ENCODE results near the gene GRIN1.

Gene GRIN1

GRCh38 chr9:137182836-137183235 lies 43.9 kb downstream of the GRIN1 start:
- no peaks in the 10 kb centered on the region for H3K27me3 ChIP-seq (ENCODE audit: control insufficient read depth in 2 of 2, insufficient read depth in 2 of 2, low read length in 2 of 2)
- H3K36me3 ChIP-seq (ENCODE audit: control insufficient read depth in 2 of 2, insufficient read depth in 2 of 2, low read length in 2 of 2) = peaks cover 57 to 65% of the 10 kb centered on the region in 2 donors
- no peak overlapping the region for H3K4me3 ChIP-seq (ENCODE audit: low read length in 2 of 2)
- H3K9ac ChIP-seq (ENCODE audit: low read depth in 1 of 2, low read length in 2 of 2) = no peak overlapping the region
- no peaks in the 10 kb centered on the region for H3K9me3 ChIP-seq (ENCODE audit: control insufficient read depth in 2 of 2, low read length in 2 of 2)
- H3K4me1 ChIP-seq (ENCODE audit: control insufficient read depth in 2 of 2, insufficient read depth in 2 of 2, low read length in 2 of 2) = peaks cover 16 to 18% of the 10 kb centered on the region in 2 donors
- no peak overlapping the region for H3K27ac ChIP-seq (ENCODE audit: low read depth in 2 of 2, low read length in 2 of 2)

DNA sequence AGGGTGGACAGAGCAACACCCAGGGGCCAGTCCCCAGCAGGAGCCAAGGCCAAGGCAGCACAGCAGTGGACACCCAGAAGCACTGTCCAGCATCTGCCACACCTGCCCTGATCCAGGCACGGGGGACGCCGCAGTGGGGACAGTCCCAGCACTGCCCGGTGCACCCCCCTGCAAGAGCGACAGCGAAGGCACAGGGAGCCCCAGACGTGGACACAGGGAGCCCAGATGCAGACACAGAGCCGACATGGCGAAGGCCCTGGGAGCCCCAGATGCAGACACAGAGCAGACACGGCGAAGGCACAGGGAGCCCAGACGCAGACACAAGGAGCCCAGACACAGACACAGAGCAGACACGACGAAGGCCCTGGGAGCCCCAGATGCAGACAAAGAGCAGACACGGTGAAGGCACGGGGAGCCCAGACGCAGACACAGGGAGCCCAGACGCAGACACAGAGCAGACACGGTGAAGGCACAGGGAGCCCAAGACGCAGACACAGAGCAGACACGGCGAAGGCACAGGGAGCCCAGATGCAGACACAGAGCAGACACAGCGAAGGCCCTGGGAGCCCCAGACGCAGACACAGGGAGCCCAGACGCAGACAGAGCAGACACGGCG lies 45.1 kb downstream of the GRIN1 start:
- H3K4me1 ChIP-seq (ENCODE audit: control insufficient read depth in 2 of 2, insufficient read depth in 2 of 2, low read length in 2 of 2) = peaks cover 20 to 21% of the 10 kb centered on the region in 2 donors
- H3K9ac ChIP-seq (ENCODE audit: low read depth in 1 of 2, low read length in 2 of 2) = no peak overlapping the region
- no peaks in the 10 kb centered on the region for H3K27me3 ChIP-seq (ENCODE audit: control insufficient read depth in 2 of 2, insufficient read depth in 2 of 2, low read length in 2 of 2)
- H3K36me3 ChIP-seq (ENCODE audit: control insufficient read depth in 2 of 2, insufficient read depth in 2 of 2, low read length in 2 of 2) = peaks cover 51 to 57% of the 10 kb centered on the region in 2 donors
- H3K27ac ChIP-seq (ENCODE audit: low read depth in 2 of 2, low read length in 2 of 2) = no peak overlapping the region
- H3K4me3 ChIP-seq (ENCODE audit: low read length in 2 of 2) = no peak overlapping the region
- H3K9me3 ChIP-seq (ENCODE audit: control insufficient read depth in 2 of 2, low read length in 2 of 2) = no peaks in the 10 kb centered on the region

DNA sequence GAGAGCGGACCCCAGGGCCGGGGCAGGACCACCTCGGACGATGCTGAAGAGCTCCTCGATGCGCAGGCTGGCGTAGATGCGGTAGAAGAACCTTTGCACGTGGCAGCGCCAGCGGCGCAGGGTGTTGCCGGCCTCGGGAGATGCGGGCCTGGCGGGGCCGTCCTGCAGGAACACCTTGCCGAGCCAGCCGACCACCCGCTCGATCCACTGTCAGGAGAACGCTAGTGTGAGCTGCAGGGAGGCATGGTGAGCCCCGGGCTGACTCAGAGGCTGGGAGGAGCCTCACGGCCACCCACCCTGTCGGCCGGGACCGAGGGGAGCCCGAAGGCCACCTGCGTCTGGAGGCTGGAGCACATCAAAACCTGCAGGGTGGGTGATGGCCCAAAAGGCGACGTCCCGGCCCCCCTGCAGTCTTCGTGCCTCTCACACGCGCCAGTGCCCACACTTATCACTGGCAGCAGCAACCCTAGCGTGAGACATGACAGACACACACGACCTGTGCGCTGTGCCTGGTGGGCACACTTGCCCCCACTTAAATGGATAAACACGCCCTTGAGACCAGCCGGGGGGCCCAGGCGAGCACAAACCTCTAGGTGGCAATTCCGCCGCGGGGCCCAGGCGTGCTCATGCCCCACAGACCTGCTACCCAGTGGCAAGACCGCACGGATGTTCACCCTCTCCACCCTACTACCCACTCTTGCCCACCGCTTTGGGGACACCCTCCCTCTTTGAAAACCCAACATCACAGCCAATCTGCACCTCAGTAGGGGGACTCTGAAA lies 46.1 kb downstream of the GRIN1 start:
- Histone ChIP-seq H3K4me1 (ENCODE audit: control insufficient read depth in 2 of 2, insufficient read depth in 2 of 2, low read length in 2 of 2) (peaks cover 30 to 31% of the 10 kb centered on the region in 2 donors), H3K27me3 (ENCODE audit: control insufficient read depth in 2 of 2, insufficient read depth in 2 of 2, low read length in 2 of 2) (no peaks in the 10 kb centered on the region), H3K9me3 (ENCODE audit: control insufficient read depth in 2 of 2, low read length in 2 of 2) (no peaks in the 10 kb centered on the region), H3K4me3 (ENCODE audit: low read length in 2 of 2) (no peak overlapping the region), H3K9ac (ENCODE audit: low read depth in 1 of 2, low read length in 2 of 2) (no peak overlapping the region), H3K36me3 (ENCODE audit: control insufficient read depth in 2 of 2, insufficient read depth in 2 of 2, low read length in 2 of 2) (peaks cover 50 to 52% of the 10 kb centered on the region in 2 donors), H3K27ac (ENCODE audit: low read depth in 2 of 2, low read length in 2 of 2) (no peak overlapping the region)

DNA sequence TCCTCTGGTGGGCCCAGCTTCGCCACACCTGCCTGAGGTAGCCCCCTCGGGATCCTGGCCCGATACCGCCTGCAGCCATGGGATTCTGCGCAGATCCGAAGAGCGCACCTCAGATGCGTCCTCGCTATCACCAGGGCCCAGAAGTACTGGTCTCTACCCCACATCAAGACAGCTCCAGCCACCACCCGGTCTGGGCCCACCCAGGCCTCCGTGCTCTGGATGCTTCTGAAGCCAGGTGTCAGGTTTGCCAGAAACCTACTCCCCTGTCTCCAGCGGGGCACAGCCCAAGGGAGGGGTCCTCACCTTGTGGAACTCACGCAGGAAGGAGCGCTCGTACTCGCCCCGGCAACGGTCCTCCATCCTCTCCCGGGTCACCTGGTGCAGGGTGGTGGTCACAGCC lies 47.0 kb downstream of the GRIN1 start:
- peaks cover 49 to 52% of the 10 kb centered on the region in 2 donors for H3K36me3 ChIP-seq (ENCODE audit: control insufficient read depth in 2 of 2, insufficient read depth in 2 of 2, low read length in 2 of 2)
- no peak overlapping the region for H3K27ac ChIP-seq (ENCODE audit: low read depth in 2 of 2, low read length in 2 of 2)
- H3K9me3 ChIP-seq (ENCODE audit: control insufficient read depth in 2 of 2, low read length in 2 of 2) = no peaks in the 10 kb centered on the region
- H3K4me3 ChIP-seq (ENCODE audit: low read length in 2 of 2) = no peak overlapping the region
- peaks cover 35 to 39% of the 10 kb centered on the region in 2 donors for H3K4me1 ChIP-seq (ENCODE audit: control insufficient read depth in 2 of 2, insufficient read depth in 2 of 2, low read length in 2 of 2)
- H3K9ac ChIP-seq (ENCODE audit: low read depth in 1 of 2, low read length in 2 of 2) = no peak overlapping the region
- H3K27me3 ChIP-seq (ENCODE audit: control insufficient read depth in 2 of 2, insufficient read depth in 2 of 2, low read length in 2 of 2) = no peaks in the 10 kb centered on the region

DNA sequence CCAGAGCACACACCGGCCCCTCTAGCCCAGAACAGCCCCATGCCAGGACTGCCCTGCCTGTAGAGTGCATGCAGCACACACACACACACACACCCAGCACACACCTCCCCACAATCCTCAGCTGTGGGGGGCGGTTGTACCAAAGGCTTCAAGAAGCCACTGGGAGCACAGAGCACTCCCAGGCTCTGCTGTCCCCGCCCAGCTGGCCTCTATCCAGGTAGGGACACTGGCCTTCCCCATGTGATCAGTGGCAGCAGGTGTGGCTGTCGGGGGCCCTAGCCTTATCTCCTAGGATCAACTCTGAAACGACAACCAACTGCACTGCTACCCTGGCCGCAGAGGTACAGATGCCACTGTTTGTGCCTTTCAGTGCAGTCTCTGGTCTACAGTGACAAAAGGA lies 47.4 kb downstream of the GRIN1 start:
- Histone ChIP-seq H3K27me3 (ENCODE audit: control insufficient read depth in 2 of 2, insufficient read depth in 2 of 2, low read length in 2 of 2) (no peaks in the 10 kb centered on the region), H3K36me3 (ENCODE audit: control insufficient read depth in 2 of 2, insufficient read depth in 2 of 2, low read length in 2 of 2) (peaks cover 50 to 52% of the 10 kb centered on the region in 2 donors), H3K4me3 (ENCODE audit: low read length in 2 of 2) (peak overlapping the region in 1 of 2 donors; percentile 97), H3K4me1 (ENCODE audit: control insufficient read depth in 2 of 2, insufficient read depth in 2 of 2, low read length in 2 of 2) (peaks cover 38 to 41% of the 10 kb centered on the region in 2 donors), H3K9me3 (ENCODE audit: control insufficient read depth in 2 of 2, low read length in 2 of 2) (no peaks in the 10 kb centered on the region), H3K9ac (ENCODE audit: low read depth in 1 of 2, low read length in 2 of 2) (no peak overlapping the region), H3K27ac (ENCODE audit: low read depth in 2 of 2, low read length in 2 of 2) (no peak overlapping the region)

GRCh38 chr9:137187386-137187785 lies 48.4 kb downstream of the GRIN1 start:
- Histone ChIP-seq H3K27me3 (ENCODE audit: control insufficient read depth in 2 of 2, insufficient read depth in 2 of 2, low read length in 2 of 2) (no peaks in the 10 kb centered on the region), H3K4me3 (ENCODE audit: low read length in 2 of 2) (peak overlapping the region; percentile 84 to 97), H3K27ac (ENCODE audit: low read depth in 2 of 2, low read length in 2 of 2) (no peak overlapping the region), H3K36me3 (ENCODE audit: control insufficient read depth in 2 of 2, insufficient read depth in 2 of 2, low read length in 2 of 2) (peaks cover 54 to 60% of the 10 kb centered on the region in 2 donors), H3K9me3 (ENCODE audit: control insufficient read depth in 2 of 2, low read length in 2 of 2) (no peaks in the 10 kb centered on the region), H3K9ac (ENCODE audit: low read depth in 1 of 2, low read length in 2 of 2) (peak overlapping the region in 1 of 2 donors; percentile 86), H3K4me1 (ENCODE audit: control insufficient read depth in 2 of 2, insufficient read depth in 2 of 2, low read length in 2 of 2) (peaks cover 38 to 41% of the 10 kb centered on the region in 2 donors)

DNA sequence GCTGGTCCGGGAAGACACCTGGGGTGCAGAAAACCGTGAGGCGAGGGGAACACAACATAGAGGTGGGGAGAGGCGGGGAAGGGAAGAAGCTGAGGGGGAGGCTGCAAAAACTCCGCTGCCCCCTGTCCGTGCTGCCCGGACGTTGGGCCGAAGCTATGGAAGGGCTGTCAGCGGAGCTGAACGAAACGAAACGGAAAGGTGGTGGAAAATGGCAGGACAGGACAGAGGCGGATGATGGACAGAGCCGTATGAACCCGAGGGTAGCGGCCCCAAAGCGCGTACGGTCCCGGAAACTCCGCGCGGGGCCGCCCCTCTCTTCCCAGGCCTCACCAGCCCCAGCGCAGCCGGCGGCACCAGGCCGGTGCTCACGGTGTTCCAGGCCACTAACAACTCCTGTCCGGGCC lies 49.1 kb downstream of the GRIN1 start:
- no peaks in the 10 kb centered on the region for H3K9me3 ChIP-seq (ENCODE audit: control insufficient read depth in 2 of 2, low read length in 2 of 2)
- H3K27me3 ChIP-seq (ENCODE audit: control insufficient read depth in 2 of 2, insufficient read depth in 2 of 2, low read length in 2 of 2) = no peaks in the 10 kb centered on the region
- peak overlapping the region; percentile 84 to 97 for H3K4me3 ChIP-seq (ENCODE audit: low read length in 2 of 2)
- peaks cover 41% of the 10 kb centered on the region in 2 donors for H3K4me1 ChIP-seq (ENCODE audit: control insufficient read depth in 2 of 2, insufficient read depth in 2 of 2, low read length in 2 of 2)
- peak overlapping the region; percentile 86 to 91 for H3K9ac ChIP-seq (ENCODE audit: low read depth in 1 of 2, low read length in 2 of 2)
- peak overlapping the region; percentile 94 to 97 for H3K27ac ChIP-seq (ENCODE audit: low read depth in 2 of 2, low read length in 2 of 2)
- peaks cover 48 to 56% of the 10 kb centered on the region in 2 donors for H3K36me3 ChIP-seq (ENCODE audit: control insufficient read depth in 2 of 2, insufficient read depth in 2 of 2, low read length in 2 of 2)

- Histone ChIP-seq H3K27ac (ENCODE audit: low read depth in 2 of 2, low read length in 2 of 2) (peak within 1 kb of the TSS; percentile 94 to 97), H3K4me3 (ENCODE audit: low read length in 2 of 2) (peak within 1 kb of the TSS; percentile 84 to 97), H3K27me3 (ENCODE audit: control insufficient read depth in 2 of 2, insufficient read depth in 2 of 2, low read length in 2 of 2) (no peaks in the 10 kb centered on the region), H3K9ac (ENCODE audit: low read depth in 1 of 2, low read length in 2 of 2) (peak within 1 kb of the TSS; percentile 86 to 91), H3K4me1 (ENCODE audit: control insufficient read depth in 2 of 2, insufficient read depth in 2 of 2, low read length in 2 of 2) (peaks cover 41% of the 10 kb centered on the region in 2 donors), H3K9me3 (ENCODE audit: control insufficient read depth in 2 of 2, low read length in 2 of 2) (no peaks in the 10 kb centered on the region), H3K36me3 (ENCODE audit: control insufficient read depth in 2 of 2, insufficient read depth in 2 of 2, low read length in 2 of 2) (peaks cover 44 to 51% of the 10 kb centered on the region in 2 donors)
Measured at GRCh38 chr9:137188490-137189296, 49.7 kb downstream of the GRIN1 start, which contains the start of the genes ANAPC2 and SSNA1. ANAPC2 (minus strand) TSS chr9:137188560; CDS start chr9:137188532, 28 bp downstream. SSNA1 (plus strand) TSS chr9:137188676; CDS start chr9:137188727, 51 bp downstream.

- peak overlapping the region; percentile 86 to 88 for H3K9ac ChIP-seq (ENCODE audit: low read depth in 1 of 2, low read length in 2 of 2)
- H3K27me3 ChIP-seq (ENCODE audit: control insufficient read depth in 2 of 2, insufficient read depth in 2 of 2, low read length in 2 of 2) = no peaks in the 10 kb centered on the region
- peaks cover 38 to 44% of the 10 kb centered on the region in 2 donors for H3K36me3 ChIP-seq (ENCODE audit: control insufficient read depth in 2 of 2, insufficient read depth in 2 of 2, low read length in 2 of 2)
- peak overlapping the region; percentile 84 to 97 for H3K4me3 ChIP-seq (ENCODE audit: low read length in 2 of 2)
- peaks cover 47 to 48% of the 10 kb centered on the region in 2 donors for H3K4me1 ChIP-seq (ENCODE audit: control insufficient read depth in 2 of 2, insufficient read depth in 2 of 2, low read length in 2 of 2)
- H3K27ac ChIP-seq (ENCODE audit: low read depth in 2 of 2, low read length in 2 of 2) = peak overlapping the region; percentile 94 to 97
- H3K9me3 ChIP-seq (ENCODE audit: control insufficient read depth in 2 of 2, low read length in 2 of 2) = no peaks in the 10 kb centered on the region
Measured at GRCh38 chr9:137189297-137190295, 50.6 kb downstream of the GRIN1 start.
